GM18520 (cell line): ENCODE measurements around the gene ACBD3.
A peak's percentile ranks its signal among the peaks of the same experiment; 100 is the strongest.
"Not testable (repeated sequence)": the region's sequence is repeated elsewhere in the genome, so short reads cannot be mapped to it uniquely, and the experiment has no call there.

Experiments
- ATAC-seq: cut with Tn5 transposase; IDR thresholded peaks from one replicate; pipeline ENCODE4 v1.9.1; 2021; ENCODE audit not compliant: unreplicated experiment

Gene ACBD3

DNA sequence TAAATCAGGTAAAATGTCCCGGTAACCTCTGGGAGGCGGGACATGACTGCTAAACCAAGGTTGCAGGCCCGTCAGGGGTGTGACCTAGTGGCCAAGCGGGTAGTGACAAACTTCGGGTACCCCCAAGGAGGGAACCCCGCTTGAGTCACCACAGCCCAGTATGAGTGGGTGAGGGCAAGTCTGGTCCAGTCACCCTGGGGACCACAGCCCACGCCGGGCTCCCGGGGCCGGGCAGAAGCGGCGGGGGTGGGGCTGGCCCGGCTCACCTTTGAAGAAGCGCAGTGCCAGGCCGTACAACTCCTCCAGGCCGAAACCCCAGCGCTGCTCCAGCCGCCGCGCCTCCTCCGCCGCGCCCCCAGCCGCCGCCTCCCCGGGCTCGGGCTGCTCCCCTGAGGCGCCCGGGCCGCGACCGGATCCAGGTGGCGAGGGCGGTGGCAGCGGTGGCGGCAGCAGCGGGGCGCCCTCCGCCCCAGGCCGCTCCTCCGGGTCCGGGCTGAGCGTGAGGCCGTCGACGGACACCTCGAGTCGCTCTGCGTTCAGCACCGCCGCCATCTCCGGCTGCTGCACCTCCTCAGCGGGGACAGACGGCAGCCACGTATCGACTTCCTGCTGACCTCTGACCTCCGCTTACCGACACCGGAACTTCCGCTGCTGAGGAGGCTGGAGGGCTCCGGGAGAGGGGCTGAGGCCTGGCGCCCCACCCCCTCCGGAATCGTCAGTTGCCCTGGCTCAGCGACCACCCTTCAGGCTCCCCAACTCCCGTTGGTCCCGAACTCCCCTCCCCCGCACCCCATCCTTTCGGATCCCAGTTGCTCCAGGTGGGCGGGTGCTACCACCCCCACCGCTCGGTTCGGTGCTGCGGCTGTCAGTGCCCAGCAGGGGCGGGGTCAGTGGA is at the start of gene ACBD3:
ACBD3 (minus strand) TSS at position 618 of the 895 bp plus-strand sequence; CDS start at position 552, 66 bp downstream.
- ATAC-seq = peak; percentile 86

DNA sequence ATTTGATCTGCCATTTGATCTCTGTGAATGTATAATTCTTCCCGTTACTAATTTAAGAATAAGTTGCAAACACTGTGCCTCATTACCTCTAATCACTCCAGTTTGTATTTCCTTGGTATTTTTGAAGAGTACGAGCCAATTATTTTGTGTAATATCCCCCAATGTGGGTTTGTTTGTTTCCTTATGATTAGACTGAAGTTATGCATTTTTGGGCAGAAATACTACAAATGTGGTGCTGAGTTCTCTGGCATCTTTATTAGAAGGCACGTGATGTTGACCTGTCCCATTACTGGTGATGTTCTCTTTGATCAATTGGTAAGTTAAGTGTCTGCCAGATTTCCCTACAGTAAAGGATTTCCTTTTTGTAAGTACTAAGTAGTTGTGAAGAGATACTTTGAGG is 47.3 kb upstream of the ACBD3 start:
- ATAC-seq = no peak

DNA sequence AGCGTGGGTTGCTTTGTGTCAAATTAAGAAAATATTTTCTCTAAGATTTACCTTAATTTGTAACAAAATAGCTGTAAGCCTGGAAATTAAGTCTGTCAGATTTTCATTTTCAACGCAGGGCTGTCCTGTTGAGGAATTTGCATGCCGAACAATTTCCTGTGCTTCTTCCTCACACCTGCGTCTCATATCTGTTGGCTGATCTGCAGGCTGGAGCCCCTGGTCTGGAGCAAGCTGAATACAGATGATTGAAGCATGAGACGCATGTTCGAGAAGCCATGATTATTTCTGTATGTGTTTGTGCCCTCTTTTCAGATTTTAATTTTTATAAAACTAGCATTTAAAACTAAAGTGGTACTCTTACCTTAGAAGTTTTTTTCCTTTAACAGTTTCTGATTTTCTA is 46.8 kb upstream of the ACBD3 start:
- peak; percentile 55 for ATAC-seq

DNA sequence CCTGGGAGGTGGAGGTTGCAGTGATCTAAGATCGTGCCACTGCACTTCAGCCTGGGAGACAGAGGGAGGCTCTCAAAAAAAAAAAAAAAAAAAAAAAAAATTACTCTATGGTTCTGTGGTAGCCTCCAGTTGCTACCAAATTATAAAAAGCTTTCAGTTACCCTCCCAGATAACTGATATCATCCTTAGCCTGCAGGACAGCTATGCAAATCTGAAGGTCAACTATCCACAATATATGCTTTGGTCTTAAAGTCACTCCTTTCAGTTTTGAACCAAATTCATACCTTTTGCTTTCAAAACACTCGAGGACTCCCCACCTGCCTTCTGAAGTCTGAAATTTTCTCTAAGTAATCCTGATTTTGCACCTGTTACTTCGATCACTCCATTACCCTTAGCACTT is 40.1 kb upstream of the ACBD3 start:
- ATAC-seq = no peak

DNA sequence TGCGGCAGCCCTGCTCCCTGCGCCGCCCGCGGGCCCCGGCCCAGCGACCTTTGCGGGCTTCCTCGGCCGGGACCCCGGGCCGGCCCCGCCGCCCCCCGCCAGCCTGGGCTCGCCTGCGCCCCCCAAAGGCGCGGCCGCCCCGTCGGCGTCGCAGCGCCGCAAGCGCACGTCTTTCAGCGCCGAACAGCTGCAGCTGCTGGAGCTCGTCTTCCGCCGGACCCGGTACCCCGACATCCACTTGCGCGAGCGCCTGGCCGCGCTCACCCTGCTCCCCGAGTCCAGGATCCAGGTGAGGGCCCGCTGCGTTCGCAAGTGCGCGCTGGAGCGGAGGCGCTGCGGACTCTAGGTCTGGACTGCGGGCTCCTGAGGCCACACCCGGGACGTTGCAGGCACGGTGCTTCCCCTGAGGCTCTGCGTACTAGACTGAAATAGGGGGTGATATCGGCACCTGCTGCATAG is 37.3 kb upstream of the ACBD3 start:
- no peak for ATAC-seq

DNA sequence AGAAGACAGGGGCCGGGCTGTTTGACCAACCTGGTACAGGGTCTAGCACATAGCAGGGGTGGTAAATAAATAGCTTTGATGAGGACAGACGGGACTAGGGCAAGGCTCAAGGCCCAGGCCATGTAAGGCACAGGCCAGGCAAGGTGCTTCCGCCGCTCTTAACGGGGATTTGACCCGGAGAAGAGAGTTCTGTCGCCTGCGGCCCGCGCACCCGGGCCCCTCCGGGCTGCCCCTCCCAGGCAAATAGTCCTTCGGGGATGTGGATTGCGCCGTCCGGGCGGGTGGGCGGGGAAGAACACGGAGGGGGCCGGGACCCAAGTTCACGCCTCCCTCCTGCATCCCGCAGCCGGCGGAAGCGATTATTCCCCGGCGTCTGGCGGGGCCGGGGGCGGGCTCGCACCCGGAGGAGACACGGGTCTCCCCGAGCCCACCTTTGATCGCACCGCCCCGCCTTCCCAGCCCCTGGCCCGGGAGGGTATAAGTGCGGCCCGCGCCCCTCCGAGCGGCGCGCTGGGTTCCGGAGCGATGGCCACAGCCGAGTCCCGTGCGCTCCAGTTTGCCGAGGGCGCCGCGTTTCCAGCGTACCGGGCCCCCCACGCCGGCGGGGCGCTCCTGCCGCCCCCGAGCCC is 36.7 kb upstream of the ACBD3 start, which contains the start of gene MIXL1:
MIXL1 (plus strand) TSS at position 508 of the 629 bp plus-strand sequence; CDS start at position 526, 18 bp downstream.
- no peak for ATAC-seq

DNA sequence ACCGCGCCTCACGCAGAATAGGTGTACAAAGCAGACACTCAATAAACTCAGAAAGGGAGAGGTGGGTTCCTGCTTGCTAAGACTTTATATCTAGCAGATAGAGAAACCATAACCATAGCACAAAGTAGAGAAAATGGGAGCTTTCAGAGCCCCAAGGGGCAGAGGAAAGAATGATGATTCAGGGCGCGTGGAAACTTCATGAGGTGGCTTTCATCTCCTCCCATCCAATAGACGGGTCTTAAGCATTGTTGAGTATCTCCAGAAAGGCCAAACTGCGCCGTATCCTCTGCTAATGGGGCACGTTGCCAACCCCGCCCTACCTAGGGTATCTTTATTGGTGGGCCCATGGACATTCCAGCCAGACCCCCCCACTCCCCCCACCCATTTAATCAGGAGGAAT is 36.1 kb upstream of the ACBD3 start:
- no peak for ATAC-seq

DNA sequence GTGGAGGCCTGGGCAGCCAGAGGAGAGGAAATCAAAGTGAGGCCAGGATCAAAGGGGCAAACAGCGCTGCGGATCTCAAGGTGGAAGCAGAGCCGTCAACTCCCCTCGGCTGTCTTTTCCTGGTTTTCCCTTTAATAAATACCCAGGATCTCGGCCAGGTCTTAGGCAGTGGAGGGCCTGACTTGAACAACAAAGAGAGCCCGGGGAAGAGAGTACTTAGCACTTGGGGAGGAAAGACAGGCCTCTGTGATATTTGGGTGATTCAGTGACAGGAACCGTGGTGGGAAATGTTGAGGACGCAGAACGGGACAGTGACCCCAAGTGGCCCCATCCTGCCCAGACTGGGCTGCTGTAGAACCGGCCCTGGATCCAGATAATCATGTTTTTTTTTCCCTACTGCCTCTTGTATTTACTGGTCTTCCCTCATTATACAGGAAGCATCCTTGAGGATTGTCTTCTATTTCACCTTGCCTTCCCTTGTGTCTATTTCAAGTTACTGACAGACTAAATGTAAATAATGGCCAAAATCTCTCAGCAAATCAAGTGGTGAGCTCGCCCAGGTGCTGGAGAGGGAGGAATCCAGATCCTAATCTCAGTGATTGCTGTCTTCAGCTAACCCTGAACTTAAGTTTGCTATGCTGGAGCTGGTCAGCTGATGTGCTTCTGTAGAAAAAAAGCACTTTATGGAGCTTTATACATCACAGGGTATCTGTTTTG is 34.1 kb upstream of the ACBD3 start:
- ATAC-seq = no peak

DNA sequence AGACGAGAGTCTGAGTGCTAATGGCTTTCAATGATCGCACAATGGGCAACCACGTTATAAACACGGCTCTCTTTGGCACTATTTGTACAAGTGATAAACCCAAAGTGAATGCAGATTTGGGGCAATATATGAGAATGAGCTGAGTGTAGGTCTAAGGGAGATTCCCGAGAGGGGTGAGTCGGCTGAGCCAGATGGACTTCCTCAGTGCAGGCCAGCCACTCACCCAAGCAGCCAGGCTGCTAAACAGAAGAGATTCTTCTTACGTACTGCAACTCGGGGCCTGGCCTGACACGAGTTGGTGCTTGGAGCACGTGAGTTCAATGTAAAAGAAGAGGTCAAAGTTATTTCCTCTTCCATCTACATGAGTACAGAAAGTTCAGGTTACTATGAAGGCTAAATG is 30.7 kb upstream of the ACBD3 start:
- ATAC-seq = no peak

DNA sequence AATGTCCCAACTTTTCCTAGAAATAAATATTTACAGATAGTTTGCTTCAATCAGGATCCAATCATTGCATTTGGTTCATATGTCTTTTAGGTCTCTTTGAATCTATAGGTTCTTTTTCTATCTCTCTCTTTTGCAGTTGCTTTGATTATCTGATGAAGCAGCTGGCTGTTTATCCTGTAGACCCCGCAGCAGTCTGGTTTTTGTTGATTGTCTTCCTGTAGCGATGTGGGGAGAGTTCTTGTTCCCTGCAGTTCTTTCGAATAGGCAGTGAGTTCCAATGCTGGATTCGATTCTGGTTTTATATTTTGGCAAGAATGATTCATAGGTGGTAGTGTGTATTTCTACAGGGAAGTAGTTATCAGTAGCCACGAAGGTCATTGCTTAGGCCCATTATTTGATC is 29.5 kb upstream of the ACBD3 start:
- no peak for ATAC-seq

DNA sequence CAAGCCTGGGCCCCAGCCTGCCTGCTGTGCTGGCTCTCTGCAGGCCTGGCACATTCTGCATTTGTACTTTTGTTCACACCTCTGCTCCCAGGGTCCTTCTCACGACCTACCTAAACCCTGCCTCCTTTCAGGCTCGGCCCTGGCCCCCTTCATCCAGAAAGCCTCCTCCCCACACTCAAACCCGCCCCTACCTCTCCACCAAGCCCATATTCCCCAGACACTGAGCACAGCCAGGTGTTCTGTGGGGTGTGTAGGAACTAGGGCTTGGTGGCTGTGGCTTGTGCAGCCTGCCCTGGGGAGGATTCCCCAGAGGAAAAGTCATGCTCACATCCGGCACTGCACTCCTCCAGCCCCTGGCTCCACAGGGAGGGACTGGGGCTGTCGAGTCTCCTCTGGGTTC is 28.7 kb upstream of the ACBD3 start:
- ATAC-seq = no peak

DNA sequence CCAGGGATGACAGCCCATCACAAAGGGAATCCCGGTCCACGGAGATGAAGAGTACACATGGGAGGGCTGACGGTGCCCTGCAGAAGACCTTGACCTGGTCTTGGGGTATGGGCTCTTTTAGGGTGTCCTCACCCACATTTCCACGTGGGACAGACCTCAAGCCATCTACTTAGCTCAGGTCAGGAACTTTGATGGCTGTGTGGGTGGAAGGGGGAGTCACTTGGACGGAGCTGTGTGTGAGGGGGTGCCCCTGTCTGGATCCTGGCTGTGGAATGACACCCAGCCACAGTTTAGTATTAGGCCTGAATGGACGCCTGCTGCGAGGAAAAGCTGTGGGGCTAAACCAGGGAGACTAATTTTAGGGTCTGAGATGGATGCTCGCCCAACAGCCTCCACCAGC is 26.0 kb upstream of the ACBD3 start:
- ATAC-seq = no peak

DNA sequence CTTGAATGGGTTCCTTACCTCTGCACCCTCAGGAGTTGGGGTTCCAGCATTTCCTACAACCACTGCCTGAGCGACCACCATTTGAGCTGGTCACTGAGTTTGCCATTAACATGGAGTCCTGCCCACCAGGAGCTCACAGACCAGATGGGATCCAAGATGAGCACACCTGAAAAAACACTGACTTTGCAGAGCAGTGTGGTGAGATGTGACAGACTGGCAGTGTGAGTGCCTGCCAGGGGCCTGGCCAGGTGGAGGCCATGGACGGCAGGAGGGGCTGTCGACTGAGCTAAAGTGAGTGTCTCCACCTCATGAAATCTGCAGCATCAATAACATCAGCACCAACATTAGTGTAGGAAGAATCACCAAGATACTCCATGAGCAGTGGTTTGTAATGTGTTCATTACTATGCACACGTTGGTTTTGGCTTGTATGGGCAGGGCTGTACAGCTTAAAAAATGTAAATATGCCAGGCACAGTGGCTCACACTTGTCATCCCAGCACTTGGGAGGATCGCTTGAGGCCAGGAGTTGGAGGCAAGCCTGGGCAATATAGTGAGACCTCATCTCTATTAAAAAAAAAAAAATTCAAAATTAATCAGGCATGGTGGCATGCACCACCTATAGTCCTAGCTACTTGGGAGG is 24.8 kb upstream of the ACBD3 start:
- no peak for ATAC-seq

DNA sequence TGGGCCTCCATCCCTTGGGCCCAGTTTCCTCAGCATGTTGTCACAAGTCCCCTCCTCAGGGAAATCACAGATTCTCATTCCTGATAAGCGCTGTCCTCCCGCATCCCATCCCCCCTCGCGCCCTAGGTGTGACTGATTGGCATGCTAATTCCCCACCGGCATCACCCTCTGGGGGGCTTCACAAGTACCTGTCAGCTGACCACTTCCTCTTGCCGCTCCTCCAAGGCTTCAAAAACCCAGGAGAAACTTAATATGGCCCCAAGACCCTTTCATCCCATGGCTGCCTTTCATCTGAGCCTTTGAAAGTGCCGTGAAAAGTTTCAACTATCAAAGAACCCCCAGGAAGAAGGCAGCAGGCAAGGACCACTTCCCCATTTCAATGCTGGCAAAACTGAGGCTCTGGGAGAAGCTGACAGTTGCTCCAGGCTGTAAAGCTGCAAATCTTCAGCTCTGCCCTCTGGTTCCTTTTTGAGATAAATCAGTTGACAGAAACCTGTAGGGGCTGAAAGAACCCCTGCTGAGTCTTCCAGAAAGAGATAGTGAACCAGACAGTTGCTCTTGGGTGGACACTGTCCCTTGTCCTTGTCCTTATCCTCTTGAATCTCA is 24.1 kb upstream of the ACBD3 start:
- ATAC-seq = no peak

DNA sequence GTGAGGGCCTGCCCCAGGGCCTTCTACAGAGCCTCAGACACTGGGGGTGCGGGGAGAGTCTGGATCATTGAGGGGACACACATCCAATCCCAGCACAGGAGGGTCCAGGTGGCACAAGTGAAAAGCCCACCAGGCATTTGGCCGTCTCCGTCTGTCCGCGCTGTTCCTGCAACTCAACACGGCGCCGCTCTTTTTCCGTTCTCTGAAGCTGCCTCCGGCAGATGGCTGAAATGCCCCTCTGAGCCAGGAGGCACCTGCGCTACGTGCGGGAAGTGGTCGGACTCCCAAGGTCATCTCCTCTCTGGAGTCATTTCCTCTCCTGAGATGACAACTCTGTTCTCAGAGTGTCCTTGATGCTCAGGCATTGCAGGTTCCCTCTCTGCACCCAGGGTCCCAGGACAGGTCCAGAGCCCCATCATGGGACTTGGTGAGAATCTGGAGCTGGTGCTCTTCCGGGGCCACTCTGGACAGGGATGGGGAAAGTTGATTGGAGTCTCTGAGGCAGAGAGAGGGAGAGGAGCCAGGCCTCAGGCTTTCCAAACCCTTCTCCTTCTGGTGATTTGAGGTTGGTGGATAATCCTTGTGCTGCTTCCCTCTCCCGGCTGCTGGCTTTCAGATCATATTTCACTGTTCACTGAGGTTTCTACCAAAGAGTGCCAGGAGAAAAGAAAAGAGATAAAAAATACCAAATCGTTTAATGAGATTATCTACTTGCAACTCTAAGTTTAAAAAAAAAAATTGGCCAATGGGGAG is 22.9 kb upstream of the ACBD3 start:
- no peak for ATAC-seq

DNA sequence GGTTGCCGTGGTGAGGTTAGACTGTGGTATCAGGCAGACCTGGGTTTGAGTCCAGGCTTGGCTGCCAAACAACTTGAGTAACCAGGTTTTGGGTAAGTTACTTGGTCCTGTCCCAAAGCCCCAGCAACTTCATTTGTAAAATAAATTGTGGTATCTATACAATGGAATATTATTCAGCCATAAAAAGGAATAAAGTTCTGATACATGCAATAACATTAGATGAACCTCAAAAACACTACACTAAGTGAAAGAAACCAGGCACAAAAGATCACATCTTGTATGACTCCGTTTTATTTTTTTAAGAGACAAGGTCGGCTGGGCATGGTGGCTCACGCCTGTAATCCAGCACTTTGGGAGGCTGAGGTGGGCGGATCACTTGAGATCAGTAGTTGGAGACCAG is 20.5 kb upstream of the ACBD3 start:
- no peak for ATAC-seq

DNA sequence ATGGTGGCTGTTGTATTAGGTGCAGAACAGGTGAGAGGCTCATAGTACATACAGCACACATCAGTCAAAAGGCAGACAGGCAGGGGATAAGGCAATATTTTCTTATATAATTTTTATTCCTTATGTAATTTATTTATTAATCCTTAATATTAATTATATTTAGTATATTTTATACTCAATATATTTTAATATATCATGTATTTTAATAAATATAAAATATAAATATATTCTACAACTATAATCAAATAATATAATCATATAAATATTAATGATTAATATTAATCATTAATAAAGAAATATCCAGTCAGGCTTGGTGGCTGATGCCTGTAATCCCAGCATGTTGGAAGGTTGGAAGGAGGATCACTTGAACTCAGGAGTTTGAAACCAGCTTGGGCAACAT is 17.7 kb upstream of the ACBD3 start:
- ATAC-seq = no peak

DNA sequence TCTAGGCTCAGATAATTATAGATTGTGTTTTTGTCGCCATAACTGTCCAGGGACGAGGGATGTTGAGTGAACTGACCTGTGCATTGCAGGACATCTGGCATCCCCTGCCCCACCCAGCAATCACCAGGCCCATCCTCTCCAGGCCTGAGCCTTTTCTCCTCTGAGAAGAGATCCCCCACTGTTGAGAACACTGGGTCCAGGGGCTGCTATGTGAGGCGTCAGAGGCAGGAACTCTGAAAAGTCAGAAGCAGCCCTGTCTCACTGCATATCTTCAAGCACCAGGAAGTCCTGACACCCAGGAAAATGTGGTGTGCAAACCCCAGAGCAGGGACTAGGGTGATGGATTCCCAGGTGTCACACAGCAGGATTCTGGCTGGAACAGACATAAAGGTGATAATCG is 17.1 kb upstream of the ACBD3 start:
- no peak for ATAC-seq

DNA sequence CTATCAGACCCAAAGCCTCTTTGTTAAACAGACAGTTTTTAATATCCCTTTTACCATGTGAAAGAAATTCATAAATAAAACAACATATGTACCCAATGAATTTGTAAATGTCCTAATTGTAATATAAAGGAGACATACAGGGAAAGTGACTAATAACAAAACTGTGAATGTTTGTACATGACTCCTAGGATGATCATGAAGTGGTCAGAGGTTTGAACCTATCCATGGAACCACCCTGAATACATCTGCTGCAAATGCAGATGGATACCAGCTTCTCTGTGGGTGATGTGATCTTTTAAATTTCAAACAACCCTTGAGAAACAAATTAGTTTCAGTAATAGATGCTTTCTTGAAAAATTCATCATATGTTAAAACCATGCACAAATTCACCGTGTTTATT is 16.7 kb upstream of the ACBD3 start:
- no peak for ATAC-seq

DNA sequence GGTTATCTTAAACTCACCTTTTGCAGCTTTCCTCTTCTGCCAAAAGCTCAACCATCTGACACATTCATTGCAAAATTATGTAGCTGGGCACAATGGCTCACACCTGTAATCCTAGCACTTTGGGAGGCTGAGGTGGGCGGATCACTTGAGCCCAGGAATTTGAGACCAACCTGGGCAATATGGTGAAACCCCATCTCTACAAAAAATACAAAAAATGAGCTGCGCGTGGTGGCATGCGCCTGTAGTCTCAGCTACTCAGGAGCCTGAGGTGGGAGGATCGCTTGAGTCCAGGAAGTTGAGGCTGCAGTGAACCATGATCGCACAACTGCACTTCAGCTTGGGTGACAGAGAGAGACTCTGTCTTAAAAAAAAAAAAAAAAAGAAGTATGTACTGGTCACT is 16.1 kb upstream of the ACBD3 start:
- not testable (repeated sequence) for ATAC-seq
